Uterus (tissue), 2 donors: ENCODE data around the gene GTPBP2.

ENCODE experiments used
- CTCF ChIP-seq, 4 experiments: fragments of 200-600 bp in 2 of 4; fragments of 450-650 bp in 2 of 4; sonication (generic) in 2 of 4; IDR thresholded peaks; one replicate each; pipeline ENCODE4 v1.5.1; 2016 to 2019; ENCODE audit warnings: antibody characterized with exemption in 4 of 4, mild to moderate bottlenecking in 2 of 4, moderate library complexity in 1 of 4
- POLR2A ChIP-seq, 2 donors: fragments of 450-650 bp; IDR thresholded peaks; one replicate each; pipeline ENCODE4 v1.6.1; 2016; ENCODE audit warnings: antibody characterized with exemption in 2 of 2, mild to moderate bottlenecking in 1 of 2, moderate library complexity in 1 of 2

GRCh38 chr6:43622541-43622940 lies 6.5 kb downstream of the GTPBP2 start:
- TF ChIP-seq CTCF (IDR thresholded peaks at IDR 0.05) (no peak), POLR2A (IDR thresholded peaks at IDR 0.05) (no peak)
